ENCODE measurements around the gene DNAAF5.

Gene DNAAF5

DNA sequence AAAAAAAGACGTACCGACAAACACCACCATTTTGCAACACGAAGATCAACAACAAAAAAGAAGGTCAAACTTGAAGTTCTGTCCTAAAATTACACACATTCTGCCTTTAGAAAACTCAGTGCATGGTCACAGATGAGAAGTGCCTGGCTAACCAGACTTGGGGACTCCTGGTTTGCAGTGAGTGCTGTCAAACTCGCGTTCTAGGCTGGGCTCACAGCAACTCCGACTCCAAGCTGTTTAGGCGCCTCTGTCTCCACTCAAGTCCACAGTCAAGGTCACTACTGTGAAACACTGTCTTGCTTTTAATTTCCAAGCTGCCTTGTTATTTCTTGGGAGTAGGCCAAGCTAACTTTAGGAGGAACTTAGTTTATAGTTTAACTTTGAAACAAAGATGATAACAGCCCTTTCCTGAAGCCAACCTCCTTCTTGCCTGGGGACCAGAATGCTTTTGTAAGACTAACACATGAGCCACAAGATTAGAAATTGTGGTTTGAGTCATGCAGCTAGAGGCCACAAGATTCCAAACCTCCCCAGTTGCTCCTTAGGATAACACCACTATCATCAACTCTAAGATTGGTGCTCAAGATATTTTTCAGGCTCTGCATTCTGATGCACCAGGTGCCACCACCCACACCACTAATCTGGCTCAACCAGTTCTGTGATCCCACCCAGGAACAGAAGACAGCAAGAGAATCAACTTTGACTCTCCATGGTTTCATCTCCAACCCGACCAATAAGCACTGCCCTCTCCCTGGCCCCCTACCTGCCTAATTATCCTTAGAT is 1.1 kb upstream of the DNAAF5 start:
- no peak overlapping the region for H3K4me2 ChIP-seq (ENCODE audit: low read length)
- peak overlapping the region; percentile 98 for H4K8ac ChIP-seq (ENCODE audit: low read depth, low read length)
- WGBS (ENCODE audit: extremely low coverage, insufficient coverage, low lambda C conversion rate): no CpG with 5 or more reads among the region's 8 CpGs
- no peak overlapping the region for H2BK5ac ChIP-seq (ENCODE audit: low read length)
- no peak overlapping the region for H3K23ac ChIP-seq (ENCODE audit: low read length)
- H2AK5ac ChIP-seq (ENCODE audit: low read length): no peak overlapping the region
- no peaks in the 10 kb centered on the region for H3K27me3 ChIP-seq (ENCODE audit: insufficient read depth, low read length, poor library complexity)
- H3K4ac ChIP-seq (ENCODE audit: low read depth, low read length): peak overlapping the region; percentile 99
- H3K56ac ChIP-seq (ENCODE audit: low read length): no peak overlapping the region
- no peak for DNase-seq
- H3K18ac ChIP-seq (ENCODE audit: low read length): no peak overlapping the region
- no peak overlapping the region for H3K4me3 ChIP-seq (ENCODE audit: low read length)
- peaks cover 17% of the 10 kb centered on the region for H3K79me1 ChIP-seq (ENCODE audit: low read length)
- H4K5ac ChIP-seq (ENCODE audit: low read length): no peak overlapping the region
- H3K9ac ChIP-seq (ENCODE audit: low read length): no peak overlapping the region
- H2BK120ac ChIP-seq (ENCODE audit: low read depth, low read length): no peak overlapping the region
- H3K79me2 ChIP-seq (ENCODE audit: control insufficient read depth, insufficient read depth, low read length): peaks cover 27% of the 10 kb centered on the region
- no peak overlapping the region for H2BK15ac ChIP-seq (replicated peaks; ENCODE audit: low read depth)
- H3K36me3 ChIP-seq (ENCODE audit: control insufficient read depth, insufficient read depth, low read length): peaks cover 6% of the 10 kb centered on the region
- H3K4me1 ChIP-seq (ENCODE audit: control insufficient read depth, low read depth, low read length): no peaks in the 10 kb centered on the region
- no peak overlapping the region for H3K27ac ChIP-seq (ENCODE audit: low read depth, low read length)

- H3K23ac ChIP-seq (ENCODE audit: low read length): no peak overlapping the region
- peaks cover 27% of the 10 kb centered on the region for H3K79me2 ChIP-seq (ENCODE audit: control insufficient read depth, insufficient read depth, low read length)
- H3K79me1 ChIP-seq (ENCODE audit: low read length): peaks cover 17% of the 10 kb centered on the region
- H3K9ac ChIP-seq (ENCODE audit: low read length): peak overlapping the region; percentile 87
- peak overlapping the region; percentile 24 for H3K18ac ChIP-seq (ENCODE audit: low read length)
- WGBS (ENCODE audit: extremely low coverage, insufficient coverage, low lambda C conversion rate): no CpG with 5 or more reads among the region's 39 CpGs
- no peaks in the 10 kb centered on the region for H3K4me1 ChIP-seq (ENCODE audit: control insufficient read depth, low read depth, low read length)
- H3K36me3 ChIP-seq (ENCODE audit: control insufficient read depth, insufficient read depth, low read length): peaks cover 6% of the 10 kb centered on the region
- H3K4ac ChIP-seq (ENCODE audit: low read depth, low read length): peak overlapping the region; percentile 87
- peak overlapping the region; percentile 94 for H3K56ac ChIP-seq (ENCODE audit: low read length)
- no peak overlapping the region for H4K8ac ChIP-seq (ENCODE audit: low read depth, low read length)
- no peak overlapping the region for H2AK5ac ChIP-seq (ENCODE audit: low read length)
- no peak overlapping the region for H2BK120ac ChIP-seq (ENCODE audit: low read depth, low read length)
- H3K27ac ChIP-seq (ENCODE audit: low read depth, low read length): no peak overlapping the region
- no peaks in the 10 kb centered on the region for H3K27me3 ChIP-seq (ENCODE audit: insufficient read depth, low read length, poor library complexity)
- H3K4me2 ChIP-seq (ENCODE audit: low read length): no peak overlapping the region
- peak overlapping the region; percentile 58 for H3K4me3 ChIP-seq (ENCODE audit: low read length)
- H2BK15ac ChIP-seq (replicated peaks; ENCODE audit: low read depth): no peak overlapping the region
- no peak for DNase-seq
- no peak overlapping the region for H4K5ac ChIP-seq (ENCODE audit: low read length)
- no peak overlapping the region for H2BK5ac ChIP-seq (ENCODE audit: low read length)
Measured at GRCh38 chr7:726854-727103, 280 bp downstream of the DNAAF5 start.

GRCh38 chr7:727104-727805 is 756 bp downstream of the DNAAF5 start, which contains the start of gene PRKAR1B:
PRKAR1B (minus strand) TSS chr7:727281; CDS start chr7:711505, 15,776 bp downstream.
- Histone ChIP-seq H3K4me2 (ENCODE audit: low read length) (peak within 1 kb of the TSS; percentile 59), H3K79me1 (ENCODE audit: low read length) (peaks cover 21% of the 10 kb centered on the region), H3K9ac (ENCODE audit: low read length) (peak within 1 kb of the TSS; percentile 87), H2BK15ac (replicated peaks; ENCODE audit: low read depth) (no peak within 1 kb of the TSS), H3K79me2 (ENCODE audit: control insufficient read depth, insufficient read depth, low read length) (peaks cover 31% of the 10 kb centered on the region), H3K56ac (ENCODE audit: low read length) (peak within 1 kb of the TSS; percentile 94), H3K4ac (ENCODE audit: low read depth, low read length) (peak within 1 kb of the TSS; percentile 99), H2BK5ac (ENCODE audit: low read length) (no peak within 1 kb of the TSS), H3K27ac (ENCODE audit: low read depth, low read length) (no peak within 1 kb of the TSS), H3K27me3 (ENCODE audit: insufficient read depth, low read length, poor library complexity) (no peaks in the 10 kb centered on the region), H3K4me3 (ENCODE audit: low read length) (peak within 1 kb of the TSS; percentile 58), H2BK120ac (ENCODE audit: low read depth, low read length) (no peak within 1 kb of the TSS), H4K8ac (ENCODE audit: low read depth, low read length) (peak within 1 kb of the TSS; percentile 98), H3K36me3 (ENCODE audit: control insufficient read depth, insufficient read depth, low read length) (peaks cover 9% of the 10 kb centered on the region), H3K18ac (ENCODE audit: low read length) (peak within 1 kb of the TSS; percentile 81), H2AK5ac (ENCODE audit: low read length) (no peak within 1 kb of the TSS), H3K23ac (ENCODE audit: low read length) (no peak within 1 kb of the TSS), H3K4me1 (ENCODE audit: control insufficient read depth, low read depth, low read length) (no peaks in the 10 kb centered on the region), H4K5ac (ENCODE audit: low read length) (no peak within 1 kb of the TSS)
- WGBS (ENCODE audit: extremely low coverage, insufficient coverage, low lambda C conversion rate): no CpG with 5 or more reads among the region's 66 CpGs
- no peak for DNase-seq

GRCh38 chr7:727806-728460 is 1.4 kb downstream of the DNAAF5 start:
- H3K4ac ChIP-seq (ENCODE audit: low read depth, low read length): no peak overlapping the region
- H3K9ac ChIP-seq (ENCODE audit: low read length): peak overlapping the region; percentile 52
- no peak overlapping the region for H2AK5ac ChIP-seq (ENCODE audit: low read length)
- peaks cover 35% of the 10 kb centered on the region for H3K79me2 ChIP-seq (ENCODE audit: control insufficient read depth, insufficient read depth, low read length)
- H3K36me3 ChIP-seq (ENCODE audit: control insufficient read depth, insufficient read depth, low read length): peaks cover 6% of the 10 kb centered on the region
- no peaks in the 10 kb centered on the region for H3K27me3 ChIP-seq (ENCODE audit: insufficient read depth, low read length, poor library complexity)
- peaks cover 22% of the 10 kb centered on the region for H3K79me1 ChIP-seq (ENCODE audit: low read length)
- H2BK15ac ChIP-seq (replicated peaks; ENCODE audit: low read depth): no peak overlapping the region
- H2BK5ac ChIP-seq (ENCODE audit: low read length): no peak overlapping the region
- peak overlapping the region; percentile 59 for H3K4me2 ChIP-seq (ENCODE audit: low read length)
- peak overlapping the region; percentile 14 for H3K4me3 ChIP-seq (ENCODE audit: low read length)
- H3K18ac ChIP-seq (ENCODE audit: low read length): no peak overlapping the region
- H4K8ac ChIP-seq (ENCODE audit: low read depth, low read length): no peak overlapping the region
- H3K23ac ChIP-seq (ENCODE audit: low read length): no peak overlapping the region
- H3K27ac ChIP-seq (ENCODE audit: low read depth, low read length): no peak overlapping the region
- no peak overlapping the region for H4K5ac ChIP-seq (ENCODE audit: low read length)
- no peaks in the 10 kb centered on the region for H3K4me1 ChIP-seq (ENCODE audit: control insufficient read depth, low read depth, low read length)
- no peak overlapping the region for H2BK120ac ChIP-seq (ENCODE audit: low read depth, low read length)
- no CpG with 5 or more reads among the region's 21 CpGs for WGBS (ENCODE audit: extremely low coverage, insufficient coverage, low lambda C conversion rate)
- peak overlapping the region; percentile 94 for H3K56ac ChIP-seq (ENCODE audit: low read length)
- peak; percentile 54 for DNase-seq

GRCh38 chr7:728602-729001 is 2.1 kb downstream of the DNAAF5 start:
- Histone ChIP-seq H3K56ac (ENCODE audit: low read length) (peak overlapping the region; percentile 56), H3K4me3 (ENCODE audit: low read length) (no peak overlapping the region)

More at GRCh38 chr7:728602-729001, 2.1 kb downstream of the DNAAF5 start:
- Histone ChIP-seq H3K79me1 (ENCODE audit: low read length) (peaks cover 22% of the 10 kb centered on the region), H3K79me2 (ENCODE audit: control insufficient read depth, insufficient read depth, low read length) (peaks cover 35% of the 10 kb centered on the region), H2BK120ac (ENCODE audit: low read depth, low read length) (no peak overlapping the region), H3K4me2 (ENCODE audit: low read length) (no peak overlapping the region), H3K4me1 (ENCODE audit: control insufficient read depth, low read depth, low read length) (no peaks in the 10 kb centered on the region), H3K27ac (ENCODE audit: low read depth, low read length) (no peak overlapping the region), H3K27me3 (ENCODE audit: insufficient read depth, low read length, poor library complexity) (no peaks in the 10 kb centered on the region), H2BK15ac (replicated peaks; ENCODE audit: low read depth) (no peak overlapping the region), H3K18ac (ENCODE audit: low read length) (no peak overlapping the region), H3K23ac (ENCODE audit: low read length) (no peak overlapping the region), H2AK5ac (ENCODE audit: low read length) (no peak overlapping the region), H3K36me3 (ENCODE audit: control insufficient read depth, insufficient read depth, low read length) (peaks cover 6% of the 10 kb centered on the region), H4K8ac (ENCODE audit: low read depth, low read length) (no peak overlapping the region), H4K5ac (ENCODE audit: low read length) (no peak overlapping the region), H3K4ac (ENCODE audit: low read depth, low read length) (no peak overlapping the region), H3K9ac (ENCODE audit: low read length) (peak overlapping the region; percentile 42), H2BK5ac (ENCODE audit: low read length) (no peak overlapping the region)
- no peak for DNase-seq
- no CpG with 5 or more reads among the region's 9 CpGs for WGBS (ENCODE audit: extremely low coverage, insufficient coverage, low lambda C conversion rate)

Measured in mesendoderm (in vitro differentiated cells).